Thoracic aorta (tissue), 2 donors: ENCODE results near the gene OR6Y1. TPM values are rescaled to one million over a fixed set of nuclear protein-coding genes. Genes with fewer than 3 reads are reported as not detected.

Experiments
- ATAC-seq: fragments of 150-250 bp; one replicate; pipeline ENCODE4 v1.8.0; 2017; ENCODE audit warnings: low read depth; ENCODE audit not compliant: insufficient number of reproducible peaks, low FRiP score
- DNase-seq: peaks from one replicate; pipeline ENCODE4 v3.0.0-alpha.2; 2020; ENCODE audit warnings: low spot score
- H3K27ac ChIP-seq, 2 donors: fragments of 200-600 bp; sonication (generic); 1 replicate in 1 of 2; 2 replicates in 1 of 2; pipeline ENCODE4 v1.5.1; 2016; ENCODE audit warnings: mild to moderate bottlenecking in 2 of 2, moderate library complexity in 2 of 2
- H3K27me3 ChIP-seq: fragments of 200-600 bp; sonication (generic); replicated peaks from 2 replicates; pipeline ENCODE4 v1.6.0; 2016; ENCODE audit warnings: mild to moderate bottlenecking; ENCODE audit not compliant: insufficient read depth
- H3K36me3 ChIP-seq: fragments of 200-600 bp; sonication (generic); one replicate; pipeline ENCODE4 v1.5.1; 2016
- H3K4me1 ChIP-seq, 2 donors: fragments of 200-600 bp; sonication (generic); 1 replicate in 1 of 2; 2 replicates in 1 of 2; pipeline versions ENCODE4 v1.5.1 to v1.6.0; 2016; ENCODE audit warnings: low read depth in 2 of 2, mild to moderate bottlenecking in 1 of 2; ENCODE audit not compliant: control insufficient read depth in 1 of 2
- H3K4me3 ChIP-seq: fragments of 200-600 bp; sonication (generic); 2 replicates; pipeline ENCODE4 v1.5.1; 2016; ENCODE audit warnings: mild to moderate bottlenecking
- H3K9me3 ChIP-seq: fragments of 200-600 bp; sonication (generic); 2 replicates; pipeline ENCODE4 v1.5.1; 2016
- CTCF ChIP-seq: fragments of 200-600 bp; sonication (generic); IDR thresholded peaks from one replicate; pipeline ENCODE4 v1.5.1; 2019; ENCODE audit warnings: antibody characterized with exemption
- total RNA-seq, 2 donors: library from RNA; depleted of rRNA; stranded (reverse); fragments of >200 nt; gene quantifications; one replicate each; pipeline versions ENCODE4 v1.1.0 to v1.2.3, GENCODE V29; 2016

OR6Y1 gene
- total RNA-seq, 2 donors from 2014 or later, result not detected

- DNase-seq (no peak), ATAC-seq (no peak)
- Histone ChIP-seq H3K27me3 (no peaks in the 10 kb centered on the region), H3K9me3 (no peaks in the 10 kb centered on the region), H3K4me3 (no peak overlapping the region), H3K27ac (no peak overlapping the region), H3K4me1 (no peaks in the 10 kb centered on the region), H3K36me3 (no peaks in the 10 kb centered on the region)
- TF ChIP-seq CTCF, result no peak
These were observed 23.4 kb upstream of the OR6Y1 start for GRCh38 chr1:158577561-158577960.

- no peak overlapping the region for H3K4me3 ChIP-seq
- no peaks in the 10 kb centered on the region for H3K27me3 ChIP-seq
- H3K27ac ChIP-seq, result no peak overlapping the region
- no peak for TF ChIP-seq CTCF
- no peaks in the 10 kb centered on the region for H3K9me3 ChIP-seq
- no peaks in the 10 kb centered on the region for H3K36me3 ChIP-seq
- DNase-seq, result no peak
- H3K4me1 ChIP-seq, result no peaks in the 10 kb centered on the region
- ATAC-seq, result no peak
These were observed 18.0 kb upstream of the OR6Y1 start for GRCh38 chr1:158572226-158572625.

GRCh38 chr1:158570480-158570879 lies 16.3 kb upstream of the OR6Y1 start, which contains the start of gene OR6P1:
TSS of gene OR6P1 (minus strand) at chr1:158570580. CDS start at chr1:158563604, 6,976 bp downstream.
- no peaks in the 10 kb centered on the region for H3K9me3 ChIP-seq
- DNase-seq, result no peak
- H3K36me3 ChIP-seq, result no peaks in the 10 kb centered on the region
- H3K27me3 ChIP-seq, result no peaks in the 10 kb centered on the region
- ATAC-seq, result no peak
- H3K4me3 ChIP-seq, result no peak within 1 kb of the TSS
- no peak within 1 kb of the TSS for H3K27ac ChIP-seq
- TF ChIP-seq CTCF, result no peak
- H3K4me1 ChIP-seq, result no peaks in the 10 kb centered on the region

DNA sequence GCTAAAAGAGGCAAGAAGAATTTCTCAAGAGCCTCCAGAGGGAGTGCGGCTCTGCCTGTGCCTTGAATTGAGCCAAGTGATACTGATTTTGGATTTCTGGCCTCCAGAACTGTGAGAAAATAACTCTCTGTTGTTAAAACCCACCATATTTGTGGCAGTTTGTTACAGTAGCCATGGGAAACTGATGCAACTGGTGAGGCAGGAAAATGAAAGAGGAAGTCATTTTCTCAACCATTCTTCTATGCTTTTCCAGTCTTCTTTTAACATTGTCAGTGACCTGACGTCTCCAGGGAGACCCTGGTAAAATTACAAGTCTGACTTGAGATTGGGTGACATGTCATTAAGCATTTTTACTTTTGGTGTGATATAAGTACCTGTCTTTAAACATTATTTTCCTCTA lies 10.4 kb upstream of the OR6Y1 start:
- no peaks in the 10 kb centered on the region for H3K36me3 ChIP-seq
- H3K9me3 ChIP-seq, result no peaks in the 10 kb centered on the region
- no peak for TF ChIP-seq CTCF
- DNase-seq (no peak), ATAC-seq (no peak)
- H3K27ac ChIP-seq, result no peak overlapping the region
- H3K4me1 ChIP-seq, result no peaks in the 10 kb centered on the region
- H3K4me3 ChIP-seq, result no peak overlapping the region
- no peaks in the 10 kb centered on the region for H3K27me3 ChIP-seq

- no peak overlapping the region for H3K27ac ChIP-seq
- H3K36me3 ChIP-seq, result no peaks in the 10 kb centered on the region
- no peak overlapping the region for H3K4me3 ChIP-seq
- no peak for ATAC-seq
- no peaks in the 10 kb centered on the region for H3K4me1 ChIP-seq
- H3K9me3 ChIP-seq, result no peaks in the 10 kb centered on the region
- no peak for TF ChIP-seq CTCF
- DNase-seq, result no peak
- no peaks in the 10 kb centered on the region for H3K27me3 ChIP-seq
These were observed 9.6 kb upstream of the OR6Y1 start for GRCh38 chr1:158563853-158564252.
